GM18873 (cell line): Measurements from ENCODE around the gene FAM3C.

Source experiments
- ATAC-seq: cut with Tn5 transposase; IDR thresholded peaks from one replicate; pipeline ENCODE4 v1.9.1; 2021; ENCODE audit warnings: mild to moderate bottlenecking, moderate library complexity, moderate number of reproducible peaks; ENCODE audit not compliant: unreplicated experiment, low FRiP score

Gene FAM3C

GRCh38 chr7:121411597-121411979 is 15.5 kb upstream of the FAM3C start:
- no peak for ATAC-seq

DNA sequence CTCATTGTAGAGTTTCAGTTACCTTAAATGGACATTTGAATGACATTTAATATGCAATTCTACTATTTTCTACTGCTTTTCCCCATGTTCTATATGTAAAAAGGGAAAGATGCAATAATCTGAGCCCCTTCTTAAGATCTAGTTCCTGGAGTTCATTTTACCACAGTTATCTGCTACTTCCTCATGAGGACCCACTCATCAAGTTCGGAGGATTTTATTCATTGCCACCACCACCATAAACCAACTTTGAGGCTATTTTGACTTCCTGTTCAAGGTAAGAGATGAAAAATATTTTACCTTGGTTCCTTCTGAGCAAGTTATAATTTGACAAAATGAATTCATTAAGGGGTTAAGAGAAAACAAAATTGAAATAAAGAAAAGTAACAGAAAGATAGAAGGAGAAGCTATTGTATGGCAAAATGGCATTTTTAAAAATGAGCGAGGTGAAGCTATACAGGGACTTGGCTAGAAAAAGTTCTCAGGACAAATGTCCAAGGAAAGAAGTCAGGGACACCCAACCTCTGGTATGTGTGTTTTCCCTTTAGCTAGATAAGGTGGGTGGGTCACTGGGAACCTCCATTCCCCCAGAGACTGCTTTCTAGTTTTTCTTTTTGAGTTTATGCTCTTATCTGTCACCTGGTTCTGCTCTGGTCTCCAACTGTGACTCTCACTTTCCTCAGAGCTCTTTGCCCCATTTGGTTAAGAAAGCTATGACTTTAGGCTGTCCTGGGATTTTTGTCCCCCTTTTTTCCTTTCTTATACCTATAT is 14.9 kb upstream of the FAM3C start:
- ATAC-seq, result peak; percentile 92

DNA sequence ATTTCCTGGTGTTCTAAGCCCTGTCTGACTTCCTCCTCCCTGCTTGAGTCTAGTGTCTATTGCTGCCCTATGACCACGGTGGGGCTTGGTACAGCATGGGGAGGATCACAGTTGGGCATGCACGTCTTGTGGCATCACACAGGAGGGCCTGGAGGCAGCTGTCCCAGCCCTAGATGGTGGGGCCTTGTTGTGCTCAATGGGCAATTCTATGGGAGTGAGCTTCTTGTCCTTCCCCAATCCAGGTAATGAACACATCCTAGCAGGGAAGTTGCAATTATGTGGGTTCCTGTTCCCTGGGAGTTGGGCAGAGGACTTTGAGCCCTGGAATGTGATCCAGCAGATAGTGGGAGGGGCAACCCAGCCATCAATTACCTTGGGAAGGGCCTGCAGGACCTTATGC is 10.8 kb upstream of the FAM3C start:
- no peak for ATAC-seq

DNA sequence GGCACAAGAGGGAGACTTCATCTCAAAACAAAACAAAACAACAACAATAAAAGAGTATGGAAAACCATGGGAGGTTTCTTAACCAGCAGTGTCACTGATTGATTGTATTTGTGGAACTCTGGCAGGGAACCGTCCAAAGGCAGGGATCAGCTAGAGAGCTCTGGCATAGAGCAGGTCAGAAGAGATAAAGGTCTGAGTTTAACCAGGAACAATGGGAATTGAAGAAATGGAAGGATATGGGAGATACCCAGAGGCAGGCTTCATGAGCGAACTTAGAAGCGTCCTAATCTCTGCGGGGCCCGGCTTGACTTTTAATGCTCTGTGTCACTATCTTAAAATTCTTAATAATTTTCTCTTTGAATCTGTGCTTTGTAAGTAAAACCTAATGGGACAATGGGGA is 10.4 kb upstream of the FAM3C start:
- no peak for ATAC-seq

- ATAC-seq, result no peak
Measured at GRCh38 chr7:121404348-121404747, 8.2 kb upstream of the FAM3C start.

DNA sequence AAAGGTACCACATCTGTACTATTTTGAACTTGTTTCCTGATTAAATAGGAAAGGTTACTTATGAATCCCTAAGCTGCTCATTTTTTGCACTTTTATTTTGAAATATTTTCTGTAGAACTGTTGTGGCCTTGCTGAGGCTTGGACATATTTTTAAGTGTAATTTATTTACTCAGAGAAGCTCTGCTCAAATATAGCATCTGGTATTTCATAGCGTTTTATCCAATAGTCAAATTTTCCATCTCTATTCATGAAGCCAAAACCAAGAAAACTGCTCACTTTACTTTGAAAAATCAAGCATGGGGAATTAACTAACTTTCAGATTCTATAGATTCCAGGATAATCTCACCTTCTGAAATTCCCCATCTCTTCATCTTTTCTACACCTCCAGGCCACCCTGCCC is 6.6 kb upstream of the FAM3C start:
- no peak for ATAC-seq

GRCh38 chr7:121401896-121402295 is 5.8 kb upstream of the FAM3C start:
- ATAC-seq, result no peak

- no peak for ATAC-seq
Measured at GRCh38 chr7:121398246-121398645, 2.1 kb upstream of the FAM3C start.

DNA sequence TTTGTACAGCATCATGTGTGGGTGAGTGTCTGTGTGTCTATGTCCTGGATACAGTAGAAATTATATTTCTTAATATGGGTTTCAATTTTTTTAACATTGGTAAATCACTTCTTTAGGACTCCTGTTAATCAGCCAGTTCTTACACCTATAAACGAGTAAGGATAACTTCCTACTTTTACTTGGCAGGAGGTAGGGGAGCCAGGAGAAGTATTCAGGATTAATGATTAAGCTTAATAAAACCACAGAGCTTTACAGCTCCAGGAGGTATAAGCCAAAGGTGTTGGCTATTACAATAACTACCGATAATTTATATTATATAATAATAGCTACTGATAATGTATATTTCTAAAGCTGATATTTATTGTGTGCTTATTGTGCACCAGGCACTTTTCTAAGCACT is 1.7 kb upstream of the FAM3C start:
- ATAC-seq, result no peak

GRCh38 chr7:121397361-121397760 is 1.3 kb upstream of the FAM3C start:
- no peak for ATAC-seq

GRCh38 chr7:121395494-121395960 is 581 bp downstream of the FAM3C start:
- peak; percentile 30 for ATAC-seq

DNA sequence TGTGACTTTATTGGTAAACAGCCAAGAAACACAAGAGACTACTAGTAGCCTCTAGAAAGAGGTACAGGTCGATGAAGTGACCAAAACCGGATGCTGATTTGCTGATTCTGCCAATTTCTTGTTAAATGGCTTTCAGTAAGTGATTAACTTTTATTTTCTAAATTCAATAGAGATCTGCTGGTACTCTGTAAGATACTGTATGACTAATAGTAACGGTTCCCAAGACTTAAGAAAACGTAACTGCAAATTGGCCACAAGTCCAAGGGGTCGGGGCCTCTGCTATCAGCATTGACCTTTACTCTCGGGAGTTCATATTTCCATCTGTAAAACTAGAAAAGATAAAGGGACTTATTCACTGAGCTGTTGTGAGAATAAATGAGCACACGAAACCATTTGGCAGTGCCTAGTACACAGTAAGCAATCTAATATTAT is 1.4 kb downstream of the FAM3C start:
- ATAC-seq, result peak; percentile 38

DNA sequence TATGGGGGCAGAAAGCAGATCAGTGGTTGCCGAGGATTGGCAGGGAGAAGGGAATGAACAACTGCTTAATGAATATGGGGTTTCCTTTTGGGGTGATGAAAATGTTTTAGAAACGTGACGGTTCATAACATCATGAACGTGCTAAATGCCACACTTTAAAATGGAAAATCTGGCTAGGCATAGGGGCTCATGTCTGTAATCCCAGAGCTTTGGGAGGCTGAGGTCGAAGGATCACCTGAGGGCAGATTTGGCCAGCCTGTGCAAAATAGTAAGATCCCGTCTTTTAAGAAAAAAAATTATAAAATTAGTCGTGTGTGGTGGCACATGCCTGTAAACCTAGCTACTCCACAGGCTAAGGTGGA is 3.1 kb downstream of the FAM3C start:
- no peak for ATAC-seq

GRCh38 chr7:121392277-121393004 is 3.7 kb downstream of the FAM3C start:
- no peak for ATAC-seq

DNA sequence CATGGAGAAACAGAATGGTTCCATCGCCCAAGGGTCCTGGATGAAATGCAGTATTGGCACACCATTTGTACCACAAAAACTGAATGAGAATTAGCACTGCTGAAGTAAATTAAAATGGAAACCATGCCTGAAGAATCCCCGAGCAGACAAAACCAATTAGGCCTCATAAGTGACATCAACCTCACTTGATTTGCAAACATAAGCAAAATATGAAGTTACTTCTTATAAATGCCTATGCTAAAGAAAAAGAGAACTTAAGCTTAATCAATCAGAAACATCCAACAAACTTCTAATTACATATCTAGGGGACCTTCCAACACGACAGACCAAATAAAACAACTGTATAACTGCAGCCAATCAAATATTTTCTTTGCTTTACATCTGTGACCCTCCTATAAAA is 4.4 kb downstream of the FAM3C start:
- ATAC-seq, result no peak

DNA sequence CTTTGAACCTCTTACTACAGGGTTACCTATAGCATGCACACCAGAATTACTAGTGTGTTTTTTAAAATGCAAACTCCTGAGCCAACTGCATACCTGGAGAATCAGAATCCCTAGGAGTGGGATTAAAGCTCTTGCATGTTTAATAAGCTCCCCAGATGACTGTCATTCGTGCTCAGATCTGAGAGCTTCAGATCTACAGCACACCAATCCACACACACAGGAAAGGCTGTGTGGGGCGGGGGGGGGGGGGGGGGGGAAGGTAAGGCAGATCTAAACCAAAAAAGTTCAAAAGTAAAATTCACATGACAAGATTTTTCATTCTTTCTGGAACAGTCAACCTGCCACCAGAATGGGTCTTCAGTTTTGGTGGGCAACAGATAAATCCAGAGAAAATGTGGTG is 5.5 kb downstream of the FAM3C start:
- ATAC-seq, result no peak

- ATAC-seq, result no peak
Measured at GRCh38 chr7:121390109-121390508, 6.0 kb downstream of the FAM3C start.

- no peak for ATAC-seq
Measured at GRCh38 chr7:121388950-121389349, 7.2 kb downstream of the FAM3C start.

- peak; percentile 94 for ATAC-seq
Measured at GRCh38 chr7:121385800-121386179, 10.3 kb downstream of the FAM3C start.

DNA sequence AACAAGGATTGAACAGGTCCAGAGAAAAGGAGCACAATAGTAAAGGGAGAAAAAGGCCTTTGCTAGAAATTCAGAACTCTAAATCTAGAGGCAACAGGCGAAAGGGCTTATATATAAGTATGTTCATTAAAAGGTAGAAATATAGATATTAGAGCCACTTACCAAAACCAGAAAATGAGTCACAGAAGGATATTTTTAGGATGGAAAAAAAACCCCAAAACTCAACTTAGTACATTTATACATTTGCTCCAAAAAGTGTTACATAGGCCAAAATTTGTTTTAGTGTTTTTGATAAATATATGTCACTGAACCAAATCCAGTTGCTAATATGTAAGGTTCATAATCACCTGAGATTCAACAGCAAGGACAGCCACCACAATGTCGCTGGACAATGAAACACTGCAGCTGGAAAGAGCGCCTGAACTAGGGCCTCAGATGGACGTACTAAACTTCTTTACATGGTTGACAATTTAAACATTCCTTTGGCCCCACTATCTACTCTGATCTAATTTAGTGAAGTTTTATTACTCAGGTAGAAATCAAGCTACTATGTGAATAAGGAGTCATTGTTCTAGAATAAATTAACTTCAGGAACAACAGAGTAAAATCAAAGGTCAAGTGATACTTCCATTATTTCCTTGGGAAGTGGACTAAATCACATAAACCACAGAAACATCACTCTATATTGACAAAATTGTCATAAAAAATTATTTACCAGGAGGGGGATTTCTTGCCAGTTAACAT is 10.9 kb downstream of the FAM3C start:
- no peak for ATAC-seq

GRCh38 chr7:121384265-121384664 is 11.8 kb downstream of the FAM3C start:
- ATAC-seq, result no peak
